NK-92 (cell line): ENCODE data around the gene OCA2.
"Not testable (repeated sequence)": the region's sequence is repeated elsewhere in the genome, so short reads cannot be mapped to it uniquely, and the experiment has no call there.

Experiments
- DNase-seq: peaks from one replicate; lab custom pipeline; 2025; ENCODE audit not compliant: unreplicated experiment; lab: John Stamatoyannopoulos, UW

The OCA2 gene

GRCh38 chr15:27958911-27959578 is 140.1 kb downstream of the OCA2 start:
- no peak for DNase-seq

- no peak for DNase-seq
Measured at GRCh38 chr15:27956285-27956684, 142.8 kb downstream of the OCA2 start.

- no peak for DNase-seq
Measured at GRCh38 chr15:27955087-27955486, 144.0 kb downstream of the OCA2 start.

- DNase-seq = not testable (repeated sequence)
Measured at GRCh38 chr15:27952593-27952992, 146.5 kb downstream of the OCA2 start.

- DNase-seq = no peak
Measured at GRCh38 chr15:27951191-27951890, 147.8 kb downstream of the OCA2 start.

- DNase-seq = no peak
Measured at GRCh38 chr15:27949089-27949488, 150.0 kb downstream of the OCA2 start.

GRCh38 chr15:27939246-27939645 is 159.9 kb downstream of the OCA2 start:
- DNase-seq = no peak

- DNase-seq = no peak
Measured at GRCh38 chr15:27937851-27938250, 161.3 kb downstream of the OCA2 start.

GRCh38 chr15:27936164-27936563 is 163.0 kb downstream of the OCA2 start:
- DNase-seq = no peak

- DNase-seq = no peak
Measured at GRCh38 chr15:27935328-27935727, 163.8 kb downstream of the OCA2 start.

GRCh38 chr15:27934782-27935181 is 164.3 kb downstream of the OCA2 start:
- no peak for DNase-seq

- no peak for DNase-seq
Measured at GRCh38 chr15:27933562-27933961, 165.6 kb downstream of the OCA2 start.

GRCh38 chr15:27932600-27932999 is 166.5 kb downstream of the OCA2 start:
- no peak for DNase-seq

- no peak for DNase-seq
Measured at GRCh38 chr15:27928386-27928785, 170.7 kb downstream of the OCA2 start.

- DNase-seq = no peak
Measured at GRCh38 chr15:27912283-27912682, 186.8 kb downstream of the OCA2 start.

- no peak for DNase-seq
Measured at GRCh38 chr15:27906802-27907201, 192.3 kb downstream of the OCA2 start.

GRCh38 chr15:27903405-27903804 is 195.7 kb downstream of the OCA2 start:
- no peak for DNase-seq

GRCh38 chr15:27902680-27903385 is 196.3 kb downstream of the OCA2 start:
- DNase-seq = no peak

GRCh38 chr15:27899583-27900285 is 199.4 kb downstream of the OCA2 start:
- no peak for DNase-seq

- no peak for DNase-seq
Measured at GRCh38 chr15:27897481-27897880, 201.6 kb downstream of the OCA2 start.

GRCh38 chr15:27894645-27895044 is 204.5 kb downstream of the OCA2 start:
- DNase-seq = no peak

GRCh38 chr15:27889258-27889657 is 209.9 kb downstream of the OCA2 start:
- DNase-seq = no peak
